SK-N-SH treated with all-trans-retinoic acid at 6 μM for 48 hours (cell line): ENCODE measurements around the gene UBR3.

ENCODE experiments used
- ATAC-seq: fragments of 200-7000 bp; cut with Tn5 transposase; 3 replicates; pipeline ENCODE4 v1.9.1; 2020; ENCODE audit warnings: mild to moderate bottlenecking, moderate library complexity
- ARNTL ChIP-seq: fragments of 450-650 bp; formaldehyde crosslinking; IDR thresholded peaks from 2 replicates; pipeline ENCODE4 v1.5.0; 2020; ENCODE audit warnings: low read depth, mild to moderate bottlenecking, moderate library complexity, borderline replicate concordance
- BACH2 ChIP-seq: fragments of 250-450 bp; sonication (Bioruptor Pico); IDR thresholded peaks from 2 replicates; pipeline ENCODE4 v1.9.0; 2021; ENCODE audit warnings: mild to moderate bottlenecking, borderline replicate concordance
- CSDC2 ChIP-seq: fragments of 250-450 bp; sonication (Bioruptor Pico); IDR thresholded peaks from 2 replicates; pipeline ENCODE4 v1.5.0; 2020; ENCODE audit warnings: mild to moderate bottlenecking, moderate library complexity
- ESRRG ChIP-seq: fragments of 250-450 bp; sonication (Bioruptor Pico); IDR thresholded peaks from 2 replicates; pipeline ENCODE4 v1.6.1; 2021; ENCODE audit warnings: mild to moderate bottlenecking
- GLIS3 ChIP-seq: fragments of 250-450 bp; sonication (Bioruptor Pico); IDR thresholded peaks from 2 replicates; pipeline ENCODE4 v1.5.0; 2020; ENCODE audit warnings: mild to moderate bottlenecking, moderate library complexity
- ISL1 ChIP-seq: fragments of 250-450 bp; sonication (Bioruptor Pico); IDR thresholded peaks from 2 replicates; pipeline ENCODE4 v2.1.2; 2022; ENCODE audit warnings: mild to moderate bottlenecking, moderate library complexity
- PPARA ChIP-seq: fragments of 250-450 bp; sonication (Bioruptor Pico); IDR thresholded peaks from 2 replicates; pipeline ENCODE4 v1.5.0; 2020; ENCODE audit warnings: mild to moderate bottlenecking, borderline replicate concordance
- RARB ChIP-seq: fragments of 250-450 bp; sonication (Bioruptor Pico); IDR thresholded peaks from 2 replicates; pipeline ENCODE4 v1.8.0; 2021; ENCODE audit warnings: mild to moderate bottlenecking, moderate library complexity
- SNAI2 ChIP-seq: fragments of 250-450 bp; sonication (Bioruptor Pico); IDR thresholded peaks from 2 replicates; pipeline ENCODE4 v1.5.0; 2020; ENCODE audit warnings: mild to moderate bottlenecking, moderate library complexity
- TCF4 ChIP-seq: fragments of 250-450 bp; sonication (Bioruptor Pico); IDR thresholded peaks from 2 replicates; pipeline ENCODE4 v1.8.0; 2021; ENCODE audit warnings: mild to moderate bottlenecking, moderate library complexity, borderline replicate concordance
- TOX ChIP-seq: fragments of 250-450 bp; sonication (Bioruptor Pico); IDR thresholded peaks from 2 replicates; pipeline ENCODE4 v1.8.0; 2021; ENCODE audit warnings: mild to moderate bottlenecking, moderate library complexity, borderline replicate concordance
- ZC3H10 ChIP-seq: fragments of 250-450 bp; sonication (Bioruptor Pico); IDR thresholded peaks from 2 replicates; pipeline ENCODE4 v1.5.1; 2021; ENCODE audit warnings: mild to moderate bottlenecking, moderate library complexity
- ZFP3 ChIP-seq: fragments of 250-450 bp; sonication (Bioruptor Pico); IDR thresholded peaks from 2 replicates; pipeline ENCODE4 v1.5.0; 2020; ENCODE audit warnings: mild to moderate bottlenecking, moderate library complexity
- ZFP30 ChIP-seq: fragments of 450-650 bp; formaldehyde crosslinking; IDR thresholded peaks from 2 replicates; pipeline ENCODE4 v1.5.0; 2022; ENCODE audit warnings: mild to moderate bottlenecking, moderate library complexity
- ZNF565 ChIP-seq: fragments of 450-650 bp; formaldehyde crosslinking; conservative IDR thresholded peaks from 2 replicates; pipeline ENCODE4 v1.5.0; 2020; ENCODE audit warnings: low read depth, mild to moderate bottlenecking, moderate library complexity
- ZNF70 ChIP-seq: fragments of 450-650 bp; formaldehyde crosslinking; IDR thresholded peaks from 2 replicates; pipeline ENCODE4 v1.5.0; 2020; ENCODE audit warnings: mild to moderate bottlenecking, moderate library complexity
- ZNF8 ChIP-seq: fragments of 450-650 bp; formaldehyde crosslinking; IDR thresholded peaks from 2 replicates; pipeline ENCODE4 v1.5.0; 2020; ENCODE audit warnings: mild to moderate bottlenecking, moderate library complexity
- TF ChIP-seq, protein P1 (sequence below): fragments of 250-450 bp; sonication (Bioruptor Pico); IDR thresholded peaks from 2 replicates; pipeline ENCODE4 v1.5.1; 2020; ENCODE audit warnings: low read depth, mild to moderate bottlenecking, moderate library complexity
- TF ChIP-seq, protein P2 (sequence below): fragments of 250-450 bp; sonication (Bioruptor Pico); IDR thresholded peaks from 2 replicates; pipeline ENCODE4 v1.5.0; 2020; ENCODE audit warnings: mild to moderate bottlenecking, moderate library complexity
- TF ChIP-seq, protein P3 (sequence below): fragments of 250-450 bp; sonication (Bioruptor Pico); IDR thresholded peaks from 2 replicates; pipeline ENCODE4 v1.8.0; 2020; ENCODE audit warnings: mild to moderate bottlenecking, moderate library complexity, borderline replicate concordance
- TF ChIP-seq, protein P4 (sequence below): fragments of 250-450 bp; sonication (Bioruptor Pico); IDR thresholded peaks from 2 replicates; pipeline ENCODE4 v1.5.1; 2021; ENCODE audit warnings: mild to moderate bottlenecking, moderate library complexity

Gene UBR3

DNA sequence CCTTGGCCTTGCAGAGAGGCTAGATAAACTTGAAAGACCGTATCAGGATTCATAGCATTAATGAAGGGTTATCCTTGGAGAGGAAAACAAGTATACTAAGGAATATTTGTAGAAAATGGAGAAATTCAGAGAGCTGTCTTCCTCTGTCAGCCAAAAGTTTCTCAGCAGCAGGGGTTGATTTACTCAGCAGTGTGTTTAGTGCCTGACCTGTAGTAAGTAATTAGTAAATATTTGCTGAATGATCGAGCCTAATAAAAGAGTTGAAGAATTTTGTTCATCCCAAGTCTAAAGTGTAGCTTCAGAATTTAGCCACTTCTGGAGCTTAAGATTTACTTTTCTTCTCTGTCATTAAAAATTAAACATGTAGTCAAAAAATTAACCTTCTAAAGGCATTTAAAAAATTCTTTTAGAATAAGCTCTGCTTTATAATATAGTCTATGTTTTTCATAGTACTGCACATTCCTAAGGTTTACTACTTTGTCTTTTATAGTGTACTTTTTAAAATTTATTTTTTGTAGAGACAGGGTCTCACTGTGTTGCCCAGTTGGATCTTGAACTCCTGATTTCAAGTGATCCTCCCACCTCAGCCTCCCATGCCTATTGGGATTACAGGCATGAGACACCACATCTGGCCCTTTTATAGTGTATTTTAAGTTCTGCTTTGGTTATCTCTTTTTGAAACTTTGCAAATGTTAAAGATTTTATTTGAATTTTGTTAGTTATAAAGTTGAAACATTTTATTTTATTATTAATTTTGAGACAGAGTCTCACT lies 212.3 kb downstream of the UBR3 start:
- TF ChIP-seq ZFP3: no peak
- TF ChIP-seq ISL1 (CRISPR knock-in tag): no peak
- no peak for TF ChIP-seq ZNF565 (CRISPR knock-in tag)
- no peak for TF ChIP-seq ZNF70 (CRISPR knock-in tag)
- TF ChIP-seq GLIS3 (CRISPR knock-in tag): no peak
- TF ChIP-seq BACH2 (CRISPR knock-in tag): no peak
- TF ChIP-seq, protein P1, sequence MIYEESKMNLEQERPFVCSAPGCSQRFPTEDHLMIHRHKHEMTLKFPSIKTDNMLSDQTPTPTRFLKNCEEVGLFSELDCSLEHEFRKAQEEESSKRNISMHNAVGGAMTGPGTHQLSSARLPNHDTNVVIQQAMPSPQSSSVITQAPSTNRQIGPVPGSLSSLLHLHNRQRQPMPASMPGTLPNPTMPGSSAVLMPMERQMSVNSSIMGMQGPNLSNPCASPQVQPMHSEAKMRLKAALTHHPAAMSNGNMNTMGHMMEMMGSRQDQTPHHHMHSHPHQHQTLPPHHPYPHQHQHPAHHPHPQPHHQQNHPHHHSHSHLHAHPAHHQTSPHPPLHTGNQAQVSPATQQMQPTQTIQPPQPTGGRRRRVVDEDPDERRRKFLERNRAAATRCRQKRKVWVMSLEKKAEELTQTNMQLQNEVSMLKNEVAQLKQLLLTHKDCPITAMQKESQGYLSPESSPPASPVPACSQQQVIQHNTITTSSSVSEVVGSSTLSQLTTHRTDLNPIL (CRISPR knock-in tag): no peak
- TF ChIP-seq CSDC2 (CRISPR knock-in tag): no peak
- no peak for TF ChIP-seq PPARA (CRISPR knock-in tag)
- no peak for TF ChIP-seq TCF4 (CRISPR knock-in tag)
- TF ChIP-seq, protein P2, sequence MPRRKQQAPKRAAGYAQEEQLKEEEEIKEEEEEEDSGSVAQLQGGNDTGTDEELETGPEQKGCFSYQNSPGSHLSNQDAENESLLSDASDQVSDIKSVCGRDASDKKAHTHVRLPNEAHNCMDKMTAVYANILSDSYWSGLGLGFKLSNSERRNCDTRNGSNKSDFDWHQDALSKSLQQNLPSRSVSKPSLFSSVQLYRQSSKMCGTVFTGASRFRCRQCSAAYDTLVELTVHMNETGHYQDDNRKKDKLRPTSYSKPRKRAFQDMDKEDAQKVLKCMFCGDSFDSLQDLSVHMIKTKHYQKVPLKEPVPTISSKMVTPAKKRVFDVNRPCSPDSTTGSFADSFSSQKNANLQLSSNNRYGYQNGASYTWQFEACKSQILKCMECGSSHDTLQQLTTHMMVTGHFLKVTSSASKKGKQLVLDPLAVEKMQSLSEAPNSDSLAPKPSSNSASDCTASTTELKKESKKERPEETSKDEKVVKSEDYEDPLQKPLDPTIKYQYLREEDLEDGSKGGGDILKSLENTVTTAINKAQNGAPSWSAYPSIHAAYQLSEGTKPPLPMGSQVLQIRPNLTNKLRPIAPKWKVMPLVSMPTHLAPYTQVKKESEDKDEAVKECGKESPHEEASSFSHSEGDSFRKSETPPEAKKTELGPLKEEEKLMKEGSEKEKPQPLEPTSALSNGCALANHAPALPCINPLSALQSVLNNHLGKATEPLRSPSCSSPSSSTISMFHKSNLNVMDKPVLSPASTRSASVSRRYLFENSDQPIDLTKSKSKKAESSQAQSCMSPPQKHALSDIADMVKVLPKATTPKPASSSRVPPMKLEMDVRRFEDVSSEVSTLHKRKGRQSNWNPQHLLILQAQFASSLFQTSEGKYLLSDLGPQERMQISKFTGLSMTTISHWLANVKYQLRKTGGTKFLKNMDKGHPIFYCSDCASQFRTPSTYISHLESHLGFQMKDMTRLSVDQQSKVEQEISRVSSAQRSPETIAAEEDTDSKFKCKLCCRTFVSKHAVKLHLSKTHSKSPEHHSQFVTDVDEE (CRISPR knock-in tag): no peak
- TF ChIP-seq, protein P3, sequence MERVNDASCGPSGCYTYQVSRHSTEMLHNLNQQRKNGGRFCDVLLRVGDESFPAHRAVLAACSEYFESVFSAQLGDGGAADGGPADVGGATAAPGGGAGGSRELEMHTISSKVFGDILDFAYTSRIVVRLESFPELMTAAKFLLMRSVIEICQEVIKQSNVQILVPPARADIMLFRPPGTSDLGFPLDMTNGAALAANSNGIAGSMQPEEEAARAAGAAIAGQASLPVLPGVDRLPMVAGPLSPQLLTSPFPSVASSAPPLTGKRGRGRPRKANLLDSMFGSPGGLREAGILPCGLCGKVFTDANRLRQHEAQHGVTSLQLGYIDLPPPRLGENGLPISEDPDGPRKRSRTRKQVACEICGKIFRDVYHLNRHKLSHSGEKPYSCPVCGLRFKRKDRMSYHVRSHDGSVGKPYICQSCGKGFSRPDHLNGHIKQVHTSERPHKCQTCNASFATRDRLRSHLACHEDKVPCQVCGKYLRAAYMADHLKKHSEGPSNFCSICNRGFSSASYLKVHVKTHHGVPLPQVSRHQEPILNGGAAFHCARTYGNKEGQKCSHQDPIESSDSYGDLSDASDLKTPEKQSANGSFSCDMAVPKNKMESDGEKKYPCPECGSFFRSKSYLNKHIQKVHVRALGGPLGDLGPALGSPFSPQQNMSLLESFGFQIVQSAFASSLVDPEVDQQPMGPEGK: no peak
- TF ChIP-seq SNAI2 (CRISPR knock-in tag): no peak
- no peak for TF ChIP-seq RARB (CRISPR knock-in tag)
- TF ChIP-seq ZFP30 (CRISPR knock-in tag): no peak
- TF ChIP-seq ARNTL (CRISPR knock-in tag): no peak
- TF ChIP-seq ZC3H10: no peak
- TF ChIP-seq ESRRG (CRISPR knock-in tag): no peak
- no peak for ATAC-seq

DNA sequence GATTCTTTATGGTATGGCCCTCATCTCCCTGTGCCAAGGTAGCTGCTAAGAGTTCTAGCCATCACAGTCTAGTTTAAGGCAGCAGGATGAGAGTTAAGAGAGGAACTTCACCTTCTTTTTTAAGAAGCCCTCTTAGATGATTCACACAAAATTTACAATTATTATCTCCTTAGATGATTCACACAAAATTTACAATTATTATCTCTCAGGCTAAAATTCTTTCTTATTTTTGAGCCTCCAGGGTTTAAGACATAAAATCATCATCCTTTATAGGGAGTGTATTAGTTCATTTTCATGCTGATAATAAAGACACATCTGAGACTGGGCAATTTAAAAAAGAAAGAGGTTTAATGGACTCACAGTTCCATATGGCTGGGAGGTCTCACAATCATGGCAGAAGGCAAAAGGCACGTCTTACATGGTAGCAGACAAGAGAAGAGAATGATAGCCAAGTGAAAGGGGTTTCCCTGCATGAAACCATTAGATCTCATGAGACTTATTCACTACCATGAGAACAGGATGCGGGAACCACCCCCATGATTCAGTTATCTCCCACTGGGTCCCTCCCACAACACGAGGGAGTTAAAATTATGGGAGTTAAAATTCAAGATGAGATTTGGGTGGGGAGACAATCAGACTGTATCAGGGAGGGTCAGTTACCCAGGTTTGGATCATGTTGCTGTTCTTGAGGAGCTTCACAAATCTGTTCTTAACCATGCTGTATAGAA lies 217.7 kb downstream of the UBR3 start:
- no peak for ATAC-seq
- no peak for TF ChIP-seq SNAI2 (CRISPR knock-in tag)
- TF ChIP-seq ZC3H10: no peak
- no peak for TF ChIP-seq ZFP30 (CRISPR knock-in tag)
- no peak for TF ChIP-seq RARB (CRISPR knock-in tag)
- no peak for TF ChIP-seq ISL1 (CRISPR knock-in tag)
- TF ChIP-seq, protein P2 (CRISPR knock-in tag): no peak
- no peak for TF ChIP-seq GLIS3 (CRISPR knock-in tag)
- no peak for TF ChIP-seq PPARA (CRISPR knock-in tag)
- no peak for TF ChIP-seq TCF4 (CRISPR knock-in tag)
- TF ChIP-seq ZNF565 (CRISPR knock-in tag): no peak
- TF ChIP-seq, protein P3: no peak
- no peak for TF ChIP-seq ZNF8
- TF ChIP-seq, protein P4, sequence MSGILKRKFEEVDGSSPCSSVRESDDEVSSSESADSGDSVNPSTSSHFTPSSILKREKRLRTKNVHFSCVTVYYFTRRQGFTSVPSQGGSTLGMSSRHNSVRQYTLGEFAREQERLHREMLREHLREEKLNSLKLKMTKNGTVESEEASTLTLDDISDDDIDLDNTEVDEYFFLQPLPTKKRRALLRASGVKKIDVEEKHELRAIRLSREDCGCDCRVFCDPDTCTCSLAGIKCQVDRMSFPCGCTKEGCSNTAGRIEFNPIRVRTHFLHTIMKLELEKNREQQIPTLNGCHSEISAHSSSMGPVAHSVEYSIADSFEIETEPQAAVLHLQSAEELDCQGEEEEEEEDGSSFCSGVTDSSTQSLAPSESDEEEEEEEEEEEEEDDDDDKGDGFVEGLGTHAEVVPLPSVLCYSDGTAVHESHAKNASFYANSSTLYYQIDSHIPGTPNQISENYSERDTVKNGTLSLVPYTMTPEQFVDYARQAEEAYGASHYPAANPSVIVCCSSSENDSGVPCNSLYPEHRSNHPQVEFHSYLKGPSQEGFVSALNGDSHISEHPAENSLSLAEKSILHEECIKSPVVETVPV (CRISPR knock-in tag): no peak
- TF ChIP-seq ESRRG (CRISPR knock-in tag): no peak
- TF ChIP-seq TOX (CRISPR knock-in tag): no peak
